Left renal pelvis (tissue), 4 donors: ENCODE data around the gene MYRIP. TPM values are rescaled to one million over a fixed set of nuclear protein-coding genes. Genes with fewer than 3 reads are reported as not detected.
"Not testable (repeated sequence)": the region's sequence is repeated elsewhere in the genome, so short reads cannot be mapped to it uniquely, and the experiment has no call there.

Experiments used
- DNase-seq, 4 donors: peaks; one replicate each; pipeline ENCODE4 v3.0.0-alpha.2; 2013; ENCODE audit warnings: low read depth in 4 of 4, low spot score in 3 of 4
- polyA plus RNA-seq, 4 donors: library from polyadenylated mRNA; unstranded; fragments of 120-200 nt; gene quantifications; one replicate each; pipeline ENCODE4 v1.2.1, GENCODE V29; 2013; ENCODE audit not compliant: insufficient read length in 4 of 4

MYRIP gene
- polyA plus RNA-seq, 4 donors: 1.1 to 2.2 (median 1.8) TPM

GRCh38 chr3:40258555-40258954, 449.1 kb downstream of the MYRIP start:
- no peak for DNase-seq

GRCh38 chr3:40262331-40262730, 452.9 kb downstream of the MYRIP start:
- no peak for DNase-seq

- DNase-seq: no peak
Measured at GRCh38 chr3:40264451-40264850, 455.0 kb downstream of the MYRIP start.

- DNase-seq: peak in 1 of 4 donors; percentile 2
Measured at GRCh38 chr3:40265181-40265580, 455.8 kb downstream of the MYRIP start.

- DNase-seq: no peak
Measured at GRCh38 chr3:40267937-40268724, 458.7 kb downstream of the MYRIP start.

GRCh38 chr3:40268802-40269524, 459.6 kb downstream of the MYRIP start:
- DNase-seq: no peak

- no peak for DNase-seq
Measured at GRCh38 chr3:40278791-40279190, 469.4 kb downstream of the MYRIP start.

GRCh38 chr3:40281995-40282394, 472.6 kb downstream of the MYRIP start:
- no peak for DNase-seq

- DNase-seq: not testable (repeated sequence)
Measured at GRCh38 chr3:40283057-40283456, 473.6 kb downstream of the MYRIP start.

- no peak for DNase-seq
Measured at GRCh38 chr3:40287248-40287647, 477.8 kb downstream of the MYRIP start.

- DNase-seq: no peak
Measured at GRCh38 chr3:40290396-40290795, 481.0 kb downstream of the MYRIP start.

GRCh38 chr3:40291471-40291870, 482.1 kb downstream of the MYRIP start:
- DNase-seq: no peak

- DNase-seq: no peak
Measured at GRCh38 chr3:40292637-40293349, 483.4 kb downstream of the MYRIP start.

GRCh38 chr3:40294434-40294833, 485.0 kb downstream of the MYRIP start:
- DNase-seq: no peak

- DNase-seq: no peak
Measured at GRCh38 chr3:40298075-40298474, 488.7 kb downstream of the MYRIP start.

GRCh38 chr3:40299130-40299720, 489.8 kb downstream of the MYRIP start:
- DNase-seq: no peak

GRCh38 chr3:40299721-40300335, 490.4 kb downstream of the MYRIP start:
- no peak for DNase-seq

GRCh38 chr3:40302784-40303183, 493.4 kb downstream of the MYRIP start:
- no peak for DNase-seq

- DNase-seq: no peak
Measured at GRCh38 chr3:40304352-40304751, 494.9 kb downstream of the MYRIP start.

- DNase-seq: no peak
Measured at GRCh38 chr3:40306336-40306735, 496.9 kb downstream of the MYRIP start.

GRCh38 chr3:40307176-40307575, 497.8 kb downstream of the MYRIP start:
- DNase-seq: no peak
